GM12865 (cell line): ENCODE measurements around the gene KCNIP4.

Source experiments
- DNase-seq: peaks from one replicate; pipeline ENCODE4 v3.0.0; 2010; ENCODE audit warnings: low read depth
- H3K4me3 ChIP-seq: 2 replicates; pipeline ENCODE4 v1.5.1; 2011; ENCODE audit warnings: mild to moderate bottlenecking, low read depth, low read length, control low read depth
- CTCF ChIP-seq: IDR thresholded peaks from 2 replicates; pipeline ENCODE4 v1.5.1; 2011; ENCODE audit warnings: low read length, control low read depth, low read depth, inconsistent platforms; ENCODE audit not compliant: insufficient read depth; ENCODE audit errors: missing control alignments

KCNIP4 gene

DNA sequence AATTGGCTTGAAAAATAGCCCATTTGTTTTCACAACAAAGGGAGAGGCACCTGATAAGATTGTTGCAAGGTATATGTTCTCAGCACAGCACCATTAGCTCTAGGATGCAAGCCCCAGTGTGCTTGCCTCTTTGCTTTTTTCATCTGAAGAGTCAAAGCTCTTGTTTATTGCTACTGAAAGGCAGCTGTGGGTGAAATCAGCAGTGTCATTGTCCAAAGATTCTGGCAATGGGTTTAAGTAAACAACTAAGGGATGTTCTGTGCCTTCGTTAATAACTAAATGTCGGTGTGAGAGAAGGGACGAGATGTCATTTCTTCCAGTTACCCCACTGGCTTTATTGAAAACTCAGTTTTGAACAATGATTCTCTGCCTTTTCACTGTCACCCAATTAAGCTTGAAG lies 567.7 kb downstream of the KCNIP4 start:
- DNase-seq: no peak
- no peak for TF ChIP-seq CTCF
- H3K4me3 ChIP-seq: no peak overlapping the region

DNA sequence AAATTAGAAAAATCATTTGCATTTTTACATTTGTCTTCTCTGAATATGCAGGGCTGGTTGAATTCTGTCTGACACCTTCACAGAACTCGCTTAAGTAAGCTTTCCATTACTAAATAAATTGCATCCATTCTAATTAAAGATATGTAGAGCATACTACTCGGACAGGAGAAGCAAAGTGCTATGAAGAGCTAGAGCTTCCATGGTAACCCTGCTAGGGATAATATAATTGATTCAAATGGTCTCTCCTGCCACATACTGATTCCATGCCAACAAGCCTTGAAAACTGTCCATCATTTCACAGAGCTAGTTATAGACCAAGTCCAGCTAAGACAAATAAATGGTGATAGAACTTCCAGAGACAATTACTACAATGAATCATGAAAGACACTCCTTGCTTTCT lies 571.5 kb downstream of the KCNIP4 start:
- DNase-seq: no peak
- no peak overlapping the region for H3K4me3 ChIP-seq
- TF ChIP-seq CTCF: no peak

DNA sequence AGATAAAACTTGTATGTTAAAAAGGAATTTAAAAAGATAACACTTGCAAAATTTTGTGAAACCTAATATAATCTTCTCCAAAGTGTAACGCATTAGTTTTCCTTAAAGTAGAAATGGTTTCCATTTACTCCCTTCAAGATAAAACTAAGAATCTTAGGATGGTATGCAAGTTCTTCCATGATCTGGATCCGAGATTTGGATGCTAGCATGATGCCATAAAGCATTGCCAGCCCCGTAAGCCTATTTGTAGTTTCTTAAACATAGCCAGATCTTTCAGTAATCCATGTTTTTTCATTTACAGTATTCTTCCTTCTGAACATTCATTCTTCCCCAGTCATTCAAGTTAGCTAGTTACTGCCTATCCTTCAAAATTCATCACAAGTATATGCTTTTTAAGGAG lies 572.4 kb downstream of the KCNIP4 start:
- no peak overlapping the region for H3K4me3 ChIP-seq
- no peak for DNase-seq
- no peak for TF ChIP-seq CTCF

GRCh38 chr4:21374641-21375368 lies 573.8 kb downstream of the KCNIP4 start:
- no peak overlapping the region for H3K4me3 ChIP-seq
- no peak for DNase-seq
- no peak for TF ChIP-seq CTCF

GRCh38 chr4:21367567-21367966 lies 581.0 kb downstream of the KCNIP4 start:
- TF ChIP-seq CTCF: no peak
- no peak for DNase-seq
- H3K4me3 ChIP-seq: no peak overlapping the region

GRCh38 chr4:21366840-21367239 lies 581.7 kb downstream of the KCNIP4 start:
- TF ChIP-seq CTCF: no peak

GRCh38 chr4:21366312-21366711 lies 582.3 kb downstream of the KCNIP4 start:
- DNase-seq: no peak
- TF ChIP-seq CTCF: no peak
- no peak overlapping the region for H3K4me3 ChIP-seq

More at GRCh38 chr4:21366840-21367239, 581.7 kb downstream of the KCNIP4 start:
- H3K4me3 ChIP-seq: no peak overlapping the region
- DNase-seq: no peak
